Measurements from ENCODE around the gene TUT7. TPM values are rescaled to one million over a fixed set of nuclear protein-coding genes. Genes with fewer than 3 reads are reported as not detected.

Gene TUT7
- total RNA-seq, 4 donors from 2014 or later = 15.4 to 89.1 (median 38.6) TPM

DNA sequence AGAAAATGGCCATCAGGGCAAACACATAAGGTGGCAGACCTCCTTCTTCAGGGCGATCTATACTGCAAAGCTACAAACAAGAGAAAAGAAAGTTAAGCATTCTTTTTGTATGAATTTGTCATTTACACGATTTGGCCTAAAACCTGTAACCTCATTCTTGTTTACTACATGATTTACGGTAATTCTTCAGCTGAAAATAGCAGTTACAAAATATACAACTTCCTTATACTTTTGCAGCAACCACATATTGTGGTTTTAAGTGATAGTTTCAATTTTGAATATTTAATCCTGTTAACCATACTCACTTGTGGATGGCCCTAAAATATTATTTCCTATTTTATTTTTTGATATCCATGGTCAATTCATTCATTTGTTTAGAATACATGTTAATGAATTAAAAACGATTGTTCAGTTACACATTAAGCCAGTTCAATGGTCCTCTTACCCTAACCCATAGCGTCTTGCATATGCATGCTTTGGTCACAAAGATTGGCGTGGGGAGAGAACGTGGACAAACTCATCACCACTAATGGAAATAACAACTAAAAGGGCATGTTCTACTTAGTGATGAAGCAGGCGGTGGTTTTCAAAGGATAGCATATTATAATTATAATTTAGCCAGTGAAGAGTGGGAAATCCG is 16.6 kb downstream of the TUT7 start:
- Histone ChIP-seq H3K36me3 (peaks cover 0 to 99% of the 10 kb centered on the region in 2 donors), H3K27ac (no peak overlapping the region), H3K27me3 (no peaks in the 10 kb centered on the region), H3K9me3 (no peaks in the 10 kb centered on the region), H3K4me1 (no peaks in the 10 kb centered on the region), H3K4me3 (no peak overlapping the region)
- no peak for DNase-seq
- TF ChIP-seq, protein P1, sequence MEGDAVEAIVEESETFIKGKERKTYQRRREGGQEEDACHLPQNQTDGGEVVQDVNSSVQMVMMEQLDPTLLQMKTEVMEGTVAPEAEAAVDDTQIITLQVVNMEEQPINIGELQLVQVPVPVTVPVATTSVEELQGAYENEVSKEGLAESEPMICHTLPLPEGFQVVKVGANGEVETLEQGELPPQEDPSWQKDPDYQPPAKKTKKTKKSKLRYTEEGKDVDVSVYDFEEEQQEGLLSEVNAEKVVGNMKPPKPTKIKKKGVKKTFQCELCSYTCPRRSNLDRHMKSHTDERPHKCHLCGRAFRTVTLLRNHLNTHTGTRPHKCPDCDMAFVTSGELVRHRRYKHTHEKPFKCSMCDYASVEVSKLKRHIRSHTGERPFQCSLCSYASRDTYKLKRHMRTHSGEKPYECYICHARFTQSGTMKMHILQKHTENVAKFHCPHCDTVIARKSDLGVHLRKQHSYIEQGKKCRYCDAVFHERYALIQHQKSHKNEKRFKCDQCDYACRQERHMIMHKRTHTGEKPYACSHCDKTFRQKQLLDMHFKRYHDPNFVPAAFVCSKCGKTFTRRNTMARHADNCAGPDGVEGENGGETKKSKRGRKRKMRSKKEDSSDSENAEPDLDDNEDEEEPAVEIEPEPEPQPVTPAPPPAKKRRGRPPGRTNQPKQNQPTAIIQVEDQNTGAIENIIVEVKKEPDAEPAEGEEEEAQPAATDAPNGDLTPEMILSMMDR (IDR thresholded peaks at IDR 0.05 in 4 of 5, conservative IDR thresholded peaks at IDR 0.05 in 1 of 5) = no peak
- TF ChIP-seq POLR2A (IDR thresholded peaks at IDR 0.05) = no peak
- in situ Hi-C loops (cut with MboI; ENCODE audit: low sequenced_read_pairs in 4 of 4) = no loop called here
- intact Hi-C loops (cut with DNase I; ENCODE audit: low total_unique reads) = no loop called here
- ATAC-seq = no peak

DNA sequence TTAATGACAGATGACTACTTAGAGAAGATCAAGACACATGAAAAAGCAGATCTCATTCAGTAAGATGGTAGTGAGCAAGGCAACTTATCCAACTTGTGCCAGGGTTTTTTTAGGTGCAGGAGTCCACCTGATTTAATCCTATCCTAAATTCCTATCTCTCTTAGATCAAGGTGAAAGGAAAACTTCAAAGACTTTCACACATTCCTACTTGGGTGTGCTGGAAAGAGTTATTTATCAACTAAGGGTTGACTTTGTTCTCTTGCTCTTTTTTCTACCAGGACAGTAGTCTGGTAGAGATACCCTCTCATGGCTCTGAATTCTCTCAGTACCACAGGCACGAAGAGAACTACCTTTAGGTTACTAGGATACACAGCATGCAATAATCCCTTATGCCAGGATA is 18.2 kb downstream of the TUT7 start:
- no peak for ATAC-seq
- no peaks in the 10 kb centered on the region for H3K4me1 ChIP-seq
- peaks cover 0 to 99% of the 10 kb centered on the region in 2 donors for H3K36me3 ChIP-seq
- no peak for DNase-seq
- in situ Hi-C loops (cut with MboI; ENCODE audit: low sequenced_read_pairs in 4 of 4) (no loop called here), intact Hi-C loops (cut with DNase I; ENCODE audit: low total_unique reads) (no loop called here)
- no peak overlapping the region for H3K27ac ChIP-seq
- no peaks in the 10 kb centered on the region for H3K27me3 ChIP-seq
- TF ChIP-seq POLR2A (IDR thresholded peaks at IDR 0.05) = no peak
- TF ChIP-seq, protein P1 (IDR thresholded peaks at IDR 0.05 in 4 of 5, conservative IDR thresholded peaks at IDR 0.05 in 1 of 5) = no peak
- no peak overlapping the region for H3K4me3 ChIP-seq
- no peaks in the 10 kb centered on the region for H3K9me3 ChIP-seq

DNA sequence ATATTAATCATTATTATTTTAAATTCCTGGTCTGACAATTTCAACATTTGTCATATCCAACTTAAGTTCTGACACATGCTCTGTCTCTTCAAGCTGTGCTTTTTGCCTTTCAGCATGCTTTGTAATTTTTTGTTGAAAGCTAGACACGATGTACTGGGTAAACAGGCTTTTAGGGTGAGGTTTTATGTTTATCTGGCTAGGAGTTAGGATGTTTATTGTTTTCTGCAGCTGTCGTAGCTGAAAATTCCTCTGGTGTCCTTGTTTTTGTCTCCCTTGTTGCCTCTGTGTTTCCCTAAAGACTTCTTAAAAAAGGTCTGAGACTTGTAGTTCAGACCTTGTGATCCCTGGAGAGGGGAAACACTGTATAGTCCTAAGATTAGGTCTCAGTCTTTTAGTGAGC is 20.6 kb downstream of the TUT7 start:
- DNase-seq (no peak), ATAC-seq (no peak)
- H3K4me3 ChIP-seq = no peak overlapping the region
- no peaks in the 10 kb centered on the region for H3K4me1 ChIP-seq
- no peak overlapping the region for H3K27ac ChIP-seq
- no peaks in the 10 kb centered on the region for H3K9me3 ChIP-seq
- in situ Hi-C loops (cut with MboI; ENCODE audit: low sequenced_read_pairs in 4 of 4) = no loop called here
- intact Hi-C loops (cut with DNase I; ENCODE audit: low total_unique reads) = no loop called here
- no peaks in the 10 kb centered on the region for H3K27me3 ChIP-seq
- no peak for TF ChIP-seq POLR2A (IDR thresholded peaks at IDR 0.05)
- TF ChIP-seq, protein P1 (IDR thresholded peaks at IDR 0.05 in 4 of 5, conservative IDR thresholded peaks at IDR 0.05 in 1 of 5) = no peak
- peaks cover 0 to 82% of the 10 kb centered on the region in 2 donors for H3K36me3 ChIP-seq

DNA sequence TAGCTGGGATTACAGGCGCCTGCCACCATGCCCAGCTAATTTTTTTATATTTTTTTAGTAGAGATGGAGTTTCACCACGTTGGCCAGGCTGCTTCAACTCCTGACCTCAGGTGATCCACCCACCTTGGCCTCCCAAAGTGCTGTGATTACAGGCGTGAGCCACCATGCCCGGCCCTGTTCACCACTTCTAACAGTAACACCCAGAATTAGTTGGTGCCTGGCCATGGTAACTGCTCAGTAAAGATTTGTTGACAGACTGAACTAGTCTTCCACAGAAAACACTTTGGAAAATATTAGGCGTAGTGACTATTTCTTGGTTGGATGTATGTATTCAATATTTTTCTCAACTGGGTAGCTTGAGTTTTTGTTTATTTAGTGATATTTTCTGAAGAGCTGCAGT is 24.0 kb downstream of the TUT7 start:
- H3K9me3 ChIP-seq = no peaks in the 10 kb centered on the region
- H3K4me1 ChIP-seq = no peaks in the 10 kb centered on the region
- H3K27ac ChIP-seq = no peak overlapping the region
- intact Hi-C loops (cut with DNase I; ENCODE audit: low total_unique reads) = no loop called here
- no peak for TF ChIP-seq POLR2A (IDR thresholded peaks at IDR 0.05)
- TF ChIP-seq, protein P1 (IDR thresholded peaks at IDR 0.05 in 4 of 5, conservative IDR thresholded peaks at IDR 0.05 in 1 of 5) = no peak
- no peak for ATAC-seq
- in situ Hi-C loops (cut with MboI; ENCODE audit: low sequenced_read_pairs in 4 of 4) = no loop called here
- H3K27me3 ChIP-seq = no peaks in the 10 kb centered on the region
- no peak overlapping the region for H3K4me3 ChIP-seq
- no peak for DNase-seq
- H3K36me3 ChIP-seq = peaks cover 0 to 82% of the 10 kb centered on the region in 2 donors

DNA sequence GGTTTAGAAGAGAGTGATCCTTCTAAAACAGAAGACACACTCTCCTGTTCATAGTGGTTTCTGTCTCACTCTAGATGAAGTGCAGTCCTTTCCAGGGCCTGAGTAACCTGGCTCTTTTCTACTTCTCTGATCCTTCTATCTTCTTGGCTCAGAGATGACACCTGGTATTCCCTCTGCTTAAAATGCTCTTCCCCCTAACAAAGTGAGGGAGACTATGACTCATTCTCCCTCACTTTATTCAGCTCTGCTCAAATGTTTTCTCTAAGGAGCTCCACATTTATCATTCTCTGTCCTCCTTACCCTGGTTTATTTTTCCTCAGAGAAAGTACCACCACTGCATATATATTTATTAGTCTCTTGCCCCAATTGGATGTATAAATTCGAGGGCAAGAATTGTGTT is 24.6 kb downstream of the TUT7 start:
- no peaks in the 10 kb centered on the region for H3K4me1 ChIP-seq
- no peaks in the 10 kb centered on the region for H3K27me3 ChIP-seq
- DNase-seq (no peak), ATAC-seq (no peak)
- in situ Hi-C loops (cut with MboI; ENCODE audit: low sequenced_read_pairs in 4 of 4) = no loop called here
- H3K27ac ChIP-seq = no peak overlapping the region
- no peaks in the 10 kb centered on the region for H3K9me3 ChIP-seq
- TF ChIP-seq, protein P1 (IDR thresholded peaks at IDR 0.05 in 4 of 5, conservative IDR thresholded peaks at IDR 0.05 in 1 of 5) = no peak
- TF ChIP-seq POLR2A (IDR thresholded peaks at IDR 0.05) = no peak
- intact Hi-C loops (cut with DNase I; ENCODE audit: low total_unique reads) = no loop called here
- peaks cover 0 to 82% of the 10 kb centered on the region in 2 donors for H3K36me3 ChIP-seq
- no peak overlapping the region for H3K4me3 ChIP-seq
